ENCODE results near the gene TRAF5. TPM values are rescaled to one million over a fixed set of nuclear protein-coding genes. Genes with fewer than 3 reads are reported as not detected.

The TRAF5 gene
- total and polyA plus RNA-seq, 2 of the 4 experiments (the other 2 are of a cell fraction), result 10.0 to 14.7 TPM

- CTCF ChIA-PET, result interaction anchor here (1.1 kb wide), 1 partner anchor 97 kb away, joined by 4 read pairs; no protein-coding TSS in a partner anchor
Observed at GRCh38 chr1:211420845-211421454, 94.3 kb downstream of the TRAF5 start.

More at GRCh38 chr1:211420845-211421454, 94.3 kb downstream of the TRAF5 start:
- in situ Hi-C loops (cut with MboI; ENCODE audit: low sequenced_read_pairs), result no loop called here
- POLR2A ChIA-PET (ENCODE audit: unreplicated experiment), result no interaction called here
- no peak overlapping the region for H3K4me3 ChIP-seq (ENCODE audit: insufficient read depth, low read depth, low read length)
- H2BK120ac ChIP-seq (ENCODE audit: low read depth, low read length), result no peak overlapping the region
- H3K36me3 ChIP-seq (ENCODE audit: control insufficient read depth, insufficient read depth, low read length), result no peaks in the 10 kb centered on the region
- H3K14ac ChIP-seq (replicated peaks; ENCODE audit: low read depth, low read length), result no peak overlapping the region
- H3K9me3 ChIP-seq (ENCODE audit: control insufficient read depth, insufficient read depth, low read length), result no peaks in the 10 kb centered on the region
- no peak overlapping the region for H3K9ac ChIP-seq (ENCODE audit: low read depth, low read length)
- peak; percentile 39 for DNase-seq
- H3K27me3 ChIP-seq (ENCODE audit: control insufficient read depth, insufficient read depth, low read length), result no peaks in the 10 kb centered on the region
- no peak overlapping the region for H3K23ac ChIP-seq (ENCODE audit: low read depth, low read length)
- no peak overlapping the region for H4K8ac ChIP-seq (ENCODE audit: low read depth in 2 of 2, low read length in 2 of 2)
- no peak overlapping the region for H4K91ac ChIP-seq (ENCODE audit: insufficient read depth, low read depth, low read length)
- H2AK9ac ChIP-seq (replicated peaks; ENCODE audit: low read depth, low read length, poor library complexity), result no peak overlapping the region
- H3K27ac ChIP-seq (ENCODE audit: insufficient read depth, low read length), result no peak overlapping the region
- no peak overlapping the region for H2AFZ ChIP-seq (replicated peaks; ENCODE audit: low read length, poor library complexity)
- no peak overlapping the region for H2AK5ac ChIP-seq (ENCODE audit: low read depth, low read length)
- H4K20me1 ChIP-seq (ENCODE audit: insufficient read depth, low read length), result no peaks in the 10 kb centered on the region
- no peak for ATAC-seq (ENCODE audit: low read depth)
- no peak overlapping the region for H2BK20ac ChIP-seq (ENCODE audit: low read depth, low read length)
- no TSS peak for BruUV-seq (replicated peaks)
- H4K5ac ChIP-seq (ENCODE audit: low read depth, low read length), result no peak overlapping the region
- 50% methylated on average over 1 of the region's 2 CpGs; no CpG with 5 or more reads in 1 of the 2 experiments for WGBS, 2 experiments (ENCODE audit: extremely low coverage in 2 of 2, insufficient read length in 1 of 2)
- H3K9me1 ChIP-seq (ENCODE audit: insufficient read depth, low read length), result no peaks in the 10 kb centered on the region; the same call in 1 of the 2 replicates
- no peak overlapping the region for H2BK15ac ChIP-seq (ENCODE audit: low read depth, low read length)
- TF ChIP-seq RCOR1 (IDR thresholded peaks at IDR 0.05; ENCODE audit: insufficient replicate concordance, low read length) (no peak), SMC3 (IDR thresholded peaks at IDR 0.05; ENCODE audit: low read depth, low read length) (no peak), NFE2L2 (IDR thresholded peaks at IDR 0.05; ENCODE audit: low read depth, low read length) (no peak), RFX5 (IDR thresholded peaks at IDR 0.05; ENCODE audit: low read depth, low read length) (no peak), CEBPB (IDR thresholded peaks at IDR 0.05; ENCODE audit: low read depth, low read length) (0 out of 2 replicates have a peak, but pooled peaks have one; percentile 34), RAD21 (IDR thresholded peaks at IDR 0.05; ENCODE audit: low read length) (no peak), CHD1 (IDR thresholded peaks at IDR 0.05; ENCODE audit: low read depth, low read length) (no peak), MAFK (IDR thresholded peaks at IDR 0.05; ENCODE audit: low read depth, low read length) (peak; percentile 61; the same call in 1 of the 2 replicates)
- H3K56ac ChIP-seq (ENCODE audit: extremely low read depth, insufficient read depth, low read length), result no peak overlapping the region
- H3K79me1 ChIP-seq (ENCODE audit: low read depth in 1 of 2, low read length in 2 of 2), result no peaks in the 10 kb centered on the region
- H3K4ac ChIP-seq (ENCODE audit: low read depth, low read length), result no peak overlapping the region
- dilution Hi-C loops (cut with HindIII; ENCODE audit: low sequenced_read_pairs, unreplicated experiment), result no loop called here
- intact Hi-C loops (cut with micrococcal nuclease), result loop anchor here (10.0 kb wide), 1 partner anchor 54 kb away; no protein-coding TSS in a partner anchor
- no peak overlapping the region for H2BK5ac ChIP-seq (ENCODE audit: low read depth, low read length, poor library complexity, severe bottlenecking)
- H3K4me1 ChIP-seq (ENCODE audit: control insufficient read depth, insufficient read depth, low read length), result peaks cover 2% of the 10 kb centered on the region
- H3K4me2 ChIP-seq (ENCODE audit: low read depth, low read length), result no peak overlapping the region
- H3K18ac ChIP-seq (ENCODE audit: low read depth, low read length), result no peak overlapping the region
